HG03565 (cell line): ENCODE results near the gene TIFAB.
"Not testable (repeated sequence)": the region's sequence is repeated elsewhere in the genome, so short reads cannot be mapped to it uniquely, and the experiment has no call there.

Experiments
- ATAC-seq: cut with Tn5 transposase; IDR thresholded peaks from one replicate; pipeline ENCODE4 v1.9.1; 2021; ENCODE audit warnings: mild to moderate bottlenecking, moderate library complexity; ENCODE audit not compliant: unreplicated experiment

The TIFAB gene, protein sequence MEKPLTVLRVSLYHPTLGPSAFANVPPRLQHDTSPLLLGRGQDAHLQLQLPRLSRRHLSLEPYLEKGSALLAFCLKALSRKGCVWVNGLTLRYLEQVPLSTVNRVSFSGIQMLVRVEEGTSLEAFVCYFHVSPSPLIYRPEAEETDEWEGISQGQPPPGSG

DNA sequence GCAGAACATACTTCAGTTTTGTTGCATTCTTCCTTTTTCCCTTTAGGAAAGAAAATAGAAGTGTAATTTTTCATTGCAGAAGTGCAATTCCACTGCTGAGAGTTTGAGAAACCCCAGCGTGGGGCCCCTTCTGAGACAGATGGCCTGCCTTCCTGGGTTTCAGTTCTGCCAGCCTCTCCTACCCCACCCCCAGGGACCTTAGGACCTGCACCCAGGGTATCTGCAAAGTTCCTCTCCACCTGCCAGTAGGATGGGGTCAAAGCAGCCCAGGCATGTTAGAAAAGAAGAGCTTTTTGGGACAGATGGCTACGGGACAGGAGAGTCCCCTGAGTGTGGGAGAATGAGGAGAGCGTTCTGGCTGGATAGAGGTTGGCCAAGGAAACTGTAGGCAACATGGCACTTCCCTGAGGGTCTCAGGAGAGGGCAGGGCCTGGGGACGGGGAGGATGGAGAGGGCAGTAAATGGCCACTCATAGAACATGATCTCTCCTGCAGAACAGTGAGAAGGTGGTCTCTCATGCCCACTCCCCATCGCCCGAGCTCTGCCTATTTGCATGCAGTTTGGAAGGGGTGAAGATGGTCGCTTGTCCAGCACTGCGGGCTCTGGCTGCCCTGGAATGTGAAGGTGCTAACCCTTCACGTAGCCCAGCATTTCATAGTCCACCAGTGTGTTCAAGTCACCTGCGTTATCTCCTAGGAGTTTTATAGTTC lies at the start of gene TIFAB:
TSS of gene TIFAB (minus strand) at position 31 of the 710 bp plus-strand sequence. CDS start 2,412 bp downstream, outside the sequence.
- no peak for ATAC-seq

DNA sequence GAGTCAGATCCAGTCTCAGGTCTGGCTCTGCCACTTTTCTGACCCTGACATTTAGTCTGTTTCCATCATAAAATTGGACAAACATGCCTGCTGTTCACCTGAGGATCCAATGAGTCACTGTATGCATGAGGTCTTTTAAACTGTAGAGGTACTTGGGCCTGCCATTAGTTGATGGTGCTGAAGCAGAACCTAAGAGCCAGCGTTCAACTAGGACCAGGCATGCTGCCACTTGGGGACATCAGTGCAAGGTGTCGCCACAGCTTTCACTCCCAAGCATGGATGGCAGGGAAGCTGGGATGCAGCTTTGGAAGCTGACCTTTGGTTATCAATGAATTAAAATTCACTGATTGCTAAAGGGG lies 46.5 kb upstream of the TIFAB start:
- ATAC-seq = no peak

DNA sequence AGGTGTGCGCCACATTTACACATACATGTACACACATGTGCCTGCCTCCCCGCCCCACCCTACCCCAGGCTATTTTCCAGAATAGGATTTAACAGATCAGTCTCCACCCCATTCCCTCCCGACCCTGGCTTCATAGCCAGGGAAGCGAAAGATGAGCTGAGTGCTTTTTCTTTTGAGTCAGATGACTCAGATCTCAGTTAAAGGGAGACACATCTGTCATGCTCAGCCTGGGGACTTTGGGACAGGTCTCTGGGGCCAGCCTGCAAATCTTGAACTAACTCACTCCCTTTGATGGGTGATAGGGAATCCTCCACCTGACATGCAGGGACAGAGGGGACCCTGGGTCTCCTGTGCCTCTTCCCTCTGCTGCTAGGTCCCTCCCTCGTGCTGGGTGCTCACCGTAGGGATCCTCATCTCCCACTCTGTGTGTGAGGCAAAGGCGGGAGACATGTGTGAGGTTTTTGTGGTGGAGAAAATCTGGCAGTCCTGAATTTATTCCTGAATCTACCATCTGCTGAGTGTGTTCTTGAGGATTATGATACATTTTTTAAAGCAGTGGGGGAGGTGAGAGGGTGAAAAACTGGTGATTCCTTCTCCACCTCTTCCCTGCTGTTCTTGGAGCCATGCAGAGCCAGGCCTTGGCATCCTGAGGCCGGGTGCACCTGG lies 46.0 kb upstream of the TIFAB start:
- no peak for ATAC-seq

DNA sequence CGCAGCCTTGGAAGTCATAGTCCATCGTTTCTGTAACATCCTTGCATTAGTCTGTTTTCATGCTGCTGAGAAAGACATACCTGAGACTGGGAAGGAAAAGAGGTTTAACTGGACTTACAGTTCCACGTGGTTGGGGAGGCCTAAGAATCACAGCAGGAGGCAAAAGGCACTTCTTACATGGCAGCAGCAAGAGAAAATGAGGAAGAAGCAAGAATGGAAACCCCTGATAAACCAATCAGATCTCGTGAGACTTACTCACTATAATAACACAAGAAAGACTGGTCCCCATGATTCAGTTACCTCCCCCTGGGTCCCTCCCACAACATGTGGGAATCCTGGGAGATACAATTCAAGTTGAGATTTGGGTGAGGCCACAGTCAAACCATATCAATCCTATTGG lies 43.4 kb upstream of the TIFAB start:
- not testable (repeated sequence) for ATAC-seq

DNA sequence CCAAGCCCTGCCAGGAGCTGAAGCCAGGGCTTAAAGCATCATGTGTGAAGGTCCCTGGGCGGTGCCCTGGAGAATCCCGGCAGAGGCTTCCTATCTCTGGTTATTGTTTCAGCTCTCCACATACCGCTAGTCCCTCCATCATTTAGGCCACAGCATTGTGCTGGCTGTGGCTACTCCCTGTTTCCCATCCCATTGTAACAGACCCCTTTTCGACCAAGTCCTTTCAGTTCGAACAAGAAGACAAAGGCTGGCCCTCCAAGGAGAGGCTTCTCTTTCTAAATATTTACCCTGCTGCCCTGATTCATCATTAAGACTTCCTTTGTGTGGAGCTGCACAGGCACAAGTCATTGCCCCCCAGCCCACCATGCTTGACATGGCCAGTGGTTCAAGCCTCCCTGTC lies 42.0 kb upstream of the TIFAB start:
- no peak for ATAC-seq

DNA sequence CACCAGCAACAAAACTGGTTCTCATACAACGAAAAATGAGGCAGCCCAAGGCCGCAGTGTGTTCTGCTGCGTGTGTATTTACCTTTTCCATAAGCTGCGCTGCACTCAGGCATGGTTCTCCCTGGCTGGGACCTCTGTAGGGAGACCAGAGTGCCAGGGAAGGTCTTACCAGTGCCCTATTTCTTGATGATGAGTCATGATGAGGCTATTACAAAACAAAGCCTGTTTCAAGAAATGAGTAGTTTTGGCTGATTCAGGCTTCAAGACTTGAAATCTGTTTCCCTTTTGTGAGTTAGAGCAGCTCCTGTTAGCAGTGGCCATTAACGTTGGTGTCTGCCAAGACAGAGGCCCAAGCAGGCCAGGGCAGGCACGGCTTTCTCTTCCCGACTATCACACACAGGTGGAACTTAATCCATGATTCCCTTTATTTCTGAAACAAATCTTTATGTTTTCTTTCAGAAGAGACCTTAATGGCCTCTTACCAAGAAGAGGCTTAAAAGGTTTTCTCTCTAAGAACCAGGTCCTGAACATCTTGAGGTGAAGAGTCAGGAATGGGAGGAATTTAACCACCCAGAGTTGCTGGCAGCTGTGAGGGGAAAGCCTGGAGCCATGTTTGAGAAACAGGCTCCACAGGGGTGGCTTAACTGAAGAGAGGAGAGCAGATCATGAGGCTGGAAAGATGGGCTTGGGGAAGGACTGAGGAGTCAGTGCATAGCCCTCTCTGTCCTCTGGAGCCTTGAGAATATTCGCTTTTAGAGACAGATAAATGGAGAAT lies 41.4 kb upstream of the TIFAB start:
- ATAC-seq = no peak

DNA sequence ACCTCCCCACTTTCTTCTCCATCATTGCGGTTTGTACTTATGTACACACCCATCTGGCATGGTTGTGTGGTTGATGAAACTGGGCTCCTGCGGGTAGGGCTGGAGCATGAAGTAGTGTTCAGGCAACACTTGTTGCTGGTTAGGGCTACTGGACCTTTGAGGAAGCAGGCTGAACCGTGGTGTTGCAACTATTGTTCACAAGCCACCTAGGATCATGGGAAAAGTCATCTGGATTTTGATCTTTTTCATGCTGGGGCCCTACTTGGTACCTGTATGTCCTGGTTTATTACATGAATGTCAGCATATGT lies 40.1 kb upstream of the TIFAB start:
- ATAC-seq = no peak

DNA sequence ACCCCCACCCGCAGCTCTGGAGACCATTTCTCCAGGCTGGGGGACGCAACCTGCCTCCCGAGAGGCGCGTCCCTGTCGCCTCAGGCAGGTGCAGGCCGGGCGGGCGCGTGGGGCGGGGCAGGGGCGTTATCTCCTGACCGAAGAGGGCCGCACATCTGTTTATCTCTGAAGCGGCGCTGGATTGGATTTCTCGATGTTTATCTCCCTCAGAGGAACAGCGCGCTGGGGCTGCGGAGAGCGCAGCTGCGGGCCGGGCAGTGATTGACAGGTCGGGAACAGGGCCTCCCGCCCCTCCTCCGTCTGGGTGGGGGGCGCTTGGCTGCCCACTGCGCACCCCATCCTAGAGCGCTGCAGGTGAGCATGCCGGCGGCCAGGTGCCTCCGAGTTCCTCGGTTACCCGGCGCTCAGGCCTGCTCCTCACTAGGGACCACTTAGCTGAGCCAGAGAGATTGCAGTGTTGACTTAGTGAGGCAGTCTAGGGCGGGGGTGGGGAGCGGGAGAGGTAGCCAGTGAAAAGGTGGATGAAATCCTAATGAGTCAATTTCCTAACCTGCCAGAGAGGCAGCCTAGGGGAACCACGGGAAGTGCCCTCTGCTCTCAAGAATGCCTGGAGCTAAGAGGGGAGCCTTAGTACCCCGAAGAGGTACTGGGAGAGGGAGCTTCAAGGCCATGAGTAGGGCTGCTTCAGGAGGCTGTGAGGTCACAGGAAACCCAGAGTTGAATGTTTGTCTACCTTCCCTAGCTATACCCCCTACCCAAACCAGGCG lies 39.6 kb upstream of the TIFAB start:
- no peak for ATAC-seq

DNA sequence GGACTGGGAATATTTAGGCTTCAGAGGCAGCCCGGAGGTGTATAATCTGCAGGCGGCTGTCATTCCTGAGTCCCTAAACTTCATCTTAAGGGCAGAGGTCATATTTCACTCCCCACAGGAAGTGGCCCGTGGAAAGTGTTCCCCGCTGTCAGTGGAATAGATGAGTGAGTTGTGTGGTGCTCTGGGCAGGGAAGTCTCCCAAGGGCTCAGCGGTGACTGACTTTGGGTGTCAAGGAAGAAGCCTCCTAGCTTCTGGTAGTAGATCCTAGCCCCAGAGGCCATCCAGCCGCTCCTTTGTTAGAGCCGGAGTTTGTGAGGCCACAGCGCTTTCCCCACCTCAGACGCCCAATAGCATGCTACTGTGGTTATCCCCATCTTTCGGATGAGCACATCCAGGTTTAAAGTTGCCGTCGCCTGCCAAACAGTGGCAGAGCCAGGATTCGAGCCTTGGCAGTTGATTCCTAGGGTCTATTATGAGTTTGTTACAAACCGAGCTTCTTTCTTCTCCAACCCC lies 38.9 kb upstream of the TIFAB start:
- no peak for ATAC-seq

DNA sequence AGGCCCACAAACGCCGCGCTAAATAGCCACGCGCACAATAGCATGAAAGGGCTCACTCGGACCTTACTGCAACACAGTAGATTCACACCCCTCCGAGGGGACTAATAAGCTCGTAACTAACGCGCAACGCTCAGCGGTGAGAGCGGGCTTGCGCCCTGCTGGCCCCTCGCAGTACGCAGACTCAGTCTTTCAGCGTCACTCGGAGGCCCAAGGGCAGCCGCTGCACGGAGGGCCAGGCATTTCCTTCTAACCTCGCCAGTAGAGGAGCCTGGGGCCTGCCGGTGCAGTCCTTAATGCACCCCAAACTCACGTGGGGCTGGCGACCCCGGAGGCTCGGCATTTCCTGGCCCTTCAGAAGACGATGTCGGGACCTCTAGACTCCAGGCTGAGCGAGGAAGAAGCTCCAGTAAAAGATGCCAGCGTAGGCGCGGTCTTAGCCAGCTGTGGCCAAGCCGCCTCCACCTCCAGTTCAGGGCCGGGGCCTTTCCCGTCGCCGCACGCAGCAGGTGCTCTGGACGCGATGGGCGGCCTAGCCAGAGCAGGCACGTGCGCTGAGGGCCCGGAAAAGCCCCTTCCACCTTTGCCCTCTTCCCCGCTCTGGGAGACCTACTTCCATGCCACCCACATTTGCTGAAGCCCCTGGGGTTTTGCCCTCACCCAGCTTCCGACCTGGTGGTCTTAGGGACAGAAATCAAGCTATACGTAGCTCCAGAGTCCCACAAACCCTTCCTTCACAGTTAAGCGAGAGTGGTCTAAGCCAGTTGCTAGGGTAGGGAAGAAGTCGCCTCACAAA lies 38.3 kb upstream of the TIFAB start:
- ATAC-seq = no peak

DNA sequence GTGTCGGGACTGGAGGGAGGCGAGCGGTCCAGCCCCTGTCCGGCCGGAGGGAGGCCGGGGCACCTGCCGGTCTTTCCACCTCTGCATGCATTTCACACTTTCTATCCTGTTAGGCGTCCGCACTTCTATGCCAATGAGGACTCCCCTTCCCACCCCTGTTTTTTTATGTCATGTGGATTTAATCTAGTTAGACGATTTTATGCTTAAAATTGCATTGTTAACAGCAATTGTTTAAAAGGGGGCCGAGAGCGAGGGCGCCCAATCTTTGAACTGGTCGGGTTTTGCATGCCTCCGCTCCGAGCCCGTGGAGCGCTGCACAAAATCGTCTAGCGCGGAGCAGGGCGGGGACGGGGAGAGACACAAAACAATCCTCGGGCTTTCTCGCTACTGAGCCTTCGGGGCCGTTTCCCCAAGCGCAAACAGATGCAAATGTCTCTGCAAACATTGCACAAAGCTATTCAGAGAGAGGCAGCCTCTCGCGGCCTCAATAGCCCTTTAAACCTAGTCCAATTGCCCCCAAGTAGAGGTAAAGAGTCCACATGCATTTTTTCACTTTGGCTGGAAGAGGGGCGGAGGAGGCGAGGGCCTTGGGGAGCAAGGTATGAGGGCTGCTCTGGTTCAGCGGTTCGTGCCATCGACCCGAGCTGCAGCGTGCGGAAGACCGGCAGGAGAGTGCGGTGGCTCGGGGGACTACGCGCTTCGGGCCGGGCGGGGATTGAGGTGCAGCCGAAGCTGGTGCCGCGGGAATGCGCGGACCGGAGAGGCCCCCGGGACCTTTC lies 37.5 kb upstream of the TIFAB start:
- ATAC-seq = no peak

DNA sequence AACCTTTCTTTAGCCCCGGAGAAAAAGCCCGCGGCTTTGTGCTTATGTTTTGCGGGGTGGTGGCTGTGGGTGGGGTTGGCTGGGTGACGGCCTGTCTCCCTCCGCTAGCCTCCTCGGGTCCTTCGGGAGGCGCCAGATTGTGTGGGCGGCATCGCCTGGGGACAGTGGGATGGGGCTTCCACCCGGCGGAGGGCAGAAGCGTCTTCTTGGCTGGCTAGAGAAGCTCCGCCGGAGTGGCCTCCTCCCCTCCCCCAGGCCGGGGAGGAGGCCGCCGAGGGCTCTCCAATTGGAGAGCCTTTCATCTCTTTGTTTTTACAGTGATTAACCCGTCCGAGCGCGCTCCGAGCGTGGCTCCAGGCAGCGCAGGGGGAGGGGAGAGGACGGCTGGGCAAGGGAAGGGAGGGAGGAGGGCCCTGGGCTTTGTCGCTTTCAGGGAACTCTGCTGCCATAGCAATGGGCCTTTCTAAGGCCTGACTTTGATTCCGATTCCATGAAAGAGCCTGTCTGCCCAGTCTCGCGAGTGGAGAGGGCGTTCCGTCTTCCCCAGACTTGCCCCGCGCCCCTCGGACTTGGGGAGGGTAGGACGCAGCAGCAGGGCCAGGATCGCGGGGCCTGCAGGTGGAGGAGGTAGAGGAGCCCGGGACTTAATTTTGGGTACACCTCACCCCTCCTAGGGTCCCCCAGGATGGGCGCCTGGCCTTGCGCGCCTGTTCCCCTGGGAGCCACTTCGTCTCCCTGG lies 36.7 kb upstream of the TIFAB start:
- no peak for ATAC-seq

DNA sequence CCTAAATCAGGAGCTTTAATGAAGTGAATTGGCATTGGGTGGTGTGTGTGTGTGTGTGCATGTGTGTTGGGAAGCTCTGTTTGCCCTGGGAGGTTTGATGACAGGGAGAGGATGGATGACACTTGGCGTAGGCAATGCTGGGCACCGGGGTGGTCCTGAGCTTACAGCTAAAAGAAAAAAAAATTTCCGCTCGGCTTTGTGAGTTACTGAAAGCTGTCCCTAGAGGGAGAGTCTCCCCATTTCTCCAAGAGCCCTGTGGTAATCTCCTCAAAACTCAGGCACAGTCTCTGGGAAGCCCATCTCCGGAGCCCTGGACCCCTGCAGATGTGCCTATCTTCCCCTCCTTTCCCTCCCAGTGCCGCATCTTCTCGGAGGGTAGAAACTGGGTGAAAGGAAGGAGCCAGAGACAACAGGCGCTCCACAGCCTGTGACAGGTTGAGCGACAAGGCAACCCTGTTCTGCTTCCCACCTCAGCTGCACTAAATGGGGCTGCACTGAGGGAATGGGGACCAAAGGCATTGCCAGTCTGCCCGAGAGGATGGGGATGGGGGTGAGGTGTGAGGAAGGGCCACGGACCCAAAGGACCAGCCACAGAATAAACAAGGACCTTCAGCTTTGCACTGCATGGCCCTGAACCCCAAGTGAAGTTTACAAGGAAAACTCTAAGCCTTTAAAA lies 35.8 kb upstream of the TIFAB start:
- no peak for ATAC-seq

DNA sequence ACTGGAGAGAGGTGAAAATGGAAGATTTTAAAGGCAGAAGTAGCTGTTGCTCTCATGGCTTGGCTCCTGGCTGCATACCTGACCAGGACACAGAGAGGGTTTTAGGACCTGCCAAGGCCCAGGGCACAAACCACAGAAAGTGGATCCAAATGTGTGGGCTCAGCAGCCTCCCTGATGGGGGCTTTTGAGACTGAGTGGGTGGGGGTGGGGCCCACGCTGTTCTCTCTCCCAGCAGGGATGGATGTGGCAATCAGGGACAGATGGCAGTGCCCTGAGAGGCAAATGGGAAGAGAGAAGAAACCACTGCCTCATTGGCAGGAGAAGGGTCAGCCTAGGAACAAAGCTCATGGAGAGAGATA lies 34.9 kb upstream of the TIFAB start:
- no peak for ATAC-seq

DNA sequence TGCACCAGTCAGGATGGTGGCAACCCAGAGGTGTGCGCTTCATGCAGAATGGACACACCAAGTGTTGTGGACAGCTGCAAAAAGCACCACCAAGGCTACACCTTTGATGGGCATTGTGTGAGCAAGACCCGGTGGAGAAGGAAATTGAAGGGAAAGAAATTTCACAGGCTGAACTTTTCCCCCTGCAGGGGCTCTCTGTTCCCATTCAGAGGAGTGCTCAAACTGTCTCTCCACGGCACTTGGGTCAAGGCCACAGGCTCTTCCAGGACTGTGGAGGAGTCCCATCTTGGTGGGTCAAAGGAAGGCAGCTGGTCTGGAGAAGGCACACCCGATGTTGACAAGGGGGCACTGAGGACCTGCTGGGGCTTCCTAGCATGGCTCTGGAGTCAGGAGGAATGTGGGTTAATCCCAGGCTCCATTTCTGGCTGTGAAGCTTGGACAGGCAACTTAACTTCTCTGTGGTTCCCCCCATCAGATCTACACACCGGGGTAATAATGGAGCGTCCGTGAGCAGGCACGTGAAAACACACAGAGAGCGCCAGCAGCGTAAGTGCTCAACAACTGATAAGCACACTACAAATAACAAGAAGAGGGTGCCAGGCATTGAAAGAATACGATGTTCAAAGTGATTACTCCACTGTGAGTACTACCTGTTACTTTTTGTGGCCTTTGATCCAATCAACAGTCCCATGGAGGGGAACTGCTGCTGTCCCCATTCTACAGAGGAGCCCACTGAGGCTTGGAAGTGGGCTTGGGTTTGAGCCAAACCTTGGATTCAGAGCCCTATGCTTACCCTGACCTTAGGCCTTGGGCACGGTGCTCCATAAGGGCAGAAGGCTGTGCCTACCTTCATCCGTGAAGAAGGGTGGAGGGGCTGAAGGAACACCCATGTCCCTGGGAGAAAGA lies 34.2 kb upstream of the TIFAB start:
- ATAC-seq = no peak

DNA sequence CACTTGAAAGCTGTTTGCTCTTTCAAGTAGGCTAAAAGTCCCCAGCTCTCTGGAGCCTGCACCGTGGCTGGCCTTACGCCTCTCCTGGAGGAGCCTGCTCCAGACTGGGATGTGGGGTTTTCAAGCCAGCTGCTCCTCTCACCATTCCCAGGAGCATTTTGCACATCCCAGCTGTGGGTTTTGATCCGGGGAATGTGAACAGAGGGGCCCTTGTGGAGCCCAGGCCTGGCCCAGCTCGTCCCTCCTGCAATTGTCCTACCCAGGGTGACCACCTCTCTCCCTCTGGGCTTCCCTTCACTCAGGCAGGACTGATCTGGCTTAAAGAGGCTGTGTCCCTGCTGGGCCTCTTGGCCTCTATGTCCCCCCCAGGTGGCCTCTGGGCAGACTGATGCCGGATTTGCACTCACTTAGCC lies 32.5 kb upstream of the TIFAB start:
- no peak for ATAC-seq

DNA sequence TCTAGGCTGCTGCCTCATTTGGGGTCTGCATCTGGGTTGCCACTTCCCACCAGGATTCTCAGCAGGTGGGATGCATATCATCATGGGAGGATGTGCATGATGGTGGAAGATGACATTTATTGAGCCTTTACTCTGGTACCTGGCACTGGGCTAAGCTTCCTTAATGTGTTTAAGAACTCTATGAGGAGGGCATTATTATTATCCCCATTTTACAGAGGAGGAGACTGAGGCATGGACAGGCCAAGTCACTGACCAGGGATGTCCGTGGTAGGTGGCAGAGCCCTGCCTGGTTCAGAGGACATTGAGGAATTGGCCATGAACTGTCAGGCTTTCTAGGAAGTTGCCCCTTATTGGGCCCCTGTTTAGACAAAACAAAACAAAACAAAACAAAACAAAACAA lies 31.1 kb upstream of the TIFAB start:
- no peak for ATAC-seq
